ENCODE data around the gene STRBP. TPM values are rescaled to one million over a fixed set of nuclear protein-coding genes. Genes with fewer than 3 reads are reported as not detected.
"Not testable (repeated sequence)": the region's sequence is repeated elsewhere in the genome, so short reads cannot be mapped to it uniquely, and the experiment has no call there.

The STRBP gene
- total and polyA plus RNA-seq, 8 donors: 16.5 to 40.4 (median 36.8) TPM

DNA sequence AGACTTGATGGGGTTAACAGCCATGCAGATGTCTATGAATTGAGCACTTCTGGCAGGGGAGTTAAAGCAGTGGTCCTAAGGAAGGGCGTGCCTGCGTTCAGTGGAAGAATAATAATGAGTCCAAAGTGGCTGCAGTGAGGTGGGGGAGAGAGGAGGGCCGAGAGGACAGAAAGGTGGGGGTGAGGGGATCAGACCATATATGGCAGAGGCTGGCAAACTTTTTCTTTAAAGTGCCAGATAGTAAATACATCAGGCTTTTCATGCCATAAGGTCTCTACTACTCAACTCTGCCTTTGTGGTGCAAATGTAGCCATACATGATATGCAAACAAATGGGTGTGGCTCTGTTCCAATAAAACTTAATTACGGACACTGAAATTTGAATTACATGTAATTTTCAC is 77.1 kb downstream of the STRBP start:
- peaks cover 0 to 3% of the 10 kb centered on the region in 2 donors for H3K4me1 ChIP-seq
- H3K4me3 ChIP-seq: no peak overlapping the region
- intact Hi-C loops (cut with DNase I): no loop called here
- H3K9me3 ChIP-seq: no peaks in the 10 kb centered on the region
- ATAC-seq (no peak), DNase-seq (no peak)
- no peaks in the 10 kb centered on the region for H3K36me3 ChIP-seq
- TF ChIP-seq, protein P1, sequence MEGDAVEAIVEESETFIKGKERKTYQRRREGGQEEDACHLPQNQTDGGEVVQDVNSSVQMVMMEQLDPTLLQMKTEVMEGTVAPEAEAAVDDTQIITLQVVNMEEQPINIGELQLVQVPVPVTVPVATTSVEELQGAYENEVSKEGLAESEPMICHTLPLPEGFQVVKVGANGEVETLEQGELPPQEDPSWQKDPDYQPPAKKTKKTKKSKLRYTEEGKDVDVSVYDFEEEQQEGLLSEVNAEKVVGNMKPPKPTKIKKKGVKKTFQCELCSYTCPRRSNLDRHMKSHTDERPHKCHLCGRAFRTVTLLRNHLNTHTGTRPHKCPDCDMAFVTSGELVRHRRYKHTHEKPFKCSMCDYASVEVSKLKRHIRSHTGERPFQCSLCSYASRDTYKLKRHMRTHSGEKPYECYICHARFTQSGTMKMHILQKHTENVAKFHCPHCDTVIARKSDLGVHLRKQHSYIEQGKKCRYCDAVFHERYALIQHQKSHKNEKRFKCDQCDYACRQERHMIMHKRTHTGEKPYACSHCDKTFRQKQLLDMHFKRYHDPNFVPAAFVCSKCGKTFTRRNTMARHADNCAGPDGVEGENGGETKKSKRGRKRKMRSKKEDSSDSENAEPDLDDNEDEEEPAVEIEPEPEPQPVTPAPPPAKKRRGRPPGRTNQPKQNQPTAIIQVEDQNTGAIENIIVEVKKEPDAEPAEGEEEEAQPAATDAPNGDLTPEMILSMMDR (IDR thresholded peaks at IDR 0.05): no peak
- no peak overlapping the region for H3K27ac ChIP-seq
- no peaks in the 10 kb centered on the region for H3K27me3 ChIP-seq

DNA sequence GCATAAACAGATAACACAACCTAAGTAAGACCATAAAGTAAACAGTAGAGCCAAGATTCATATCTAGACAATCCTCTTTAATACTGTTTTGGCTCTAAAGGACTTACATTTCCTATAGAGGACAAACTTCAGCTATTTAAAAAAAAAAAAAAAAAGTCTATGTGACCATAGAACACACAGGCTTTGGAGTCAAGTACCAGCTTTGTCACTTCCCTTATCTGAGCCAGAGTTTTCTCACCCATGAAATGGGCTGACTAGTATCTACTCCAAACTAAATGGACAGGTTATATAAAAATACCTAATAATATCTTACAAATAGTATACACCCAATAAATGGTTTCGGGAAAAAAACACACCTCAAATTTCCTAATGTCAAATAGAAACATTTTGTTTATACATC is 81.3 kb downstream of the STRBP start:
- no peak for DNase-seq
- Histone ChIP-seq H3K4me3 (no peak overlapping the region), H3K27ac (no peak overlapping the region), H3K4me1 (peaks cover 0 to 3% of the 10 kb centered on the region in 2 donors), H3K36me3 (no peaks in the 10 kb centered on the region), H3K9me3 (no peaks in the 10 kb centered on the region), H3K27me3 (no peaks in the 10 kb centered on the region)
- TF ChIP-seq, protein P1 (IDR thresholded peaks at IDR 0.05): no peak
- intact Hi-C loops (cut with DNase I): no loop called here
- no peak for ATAC-seq

DNA sequence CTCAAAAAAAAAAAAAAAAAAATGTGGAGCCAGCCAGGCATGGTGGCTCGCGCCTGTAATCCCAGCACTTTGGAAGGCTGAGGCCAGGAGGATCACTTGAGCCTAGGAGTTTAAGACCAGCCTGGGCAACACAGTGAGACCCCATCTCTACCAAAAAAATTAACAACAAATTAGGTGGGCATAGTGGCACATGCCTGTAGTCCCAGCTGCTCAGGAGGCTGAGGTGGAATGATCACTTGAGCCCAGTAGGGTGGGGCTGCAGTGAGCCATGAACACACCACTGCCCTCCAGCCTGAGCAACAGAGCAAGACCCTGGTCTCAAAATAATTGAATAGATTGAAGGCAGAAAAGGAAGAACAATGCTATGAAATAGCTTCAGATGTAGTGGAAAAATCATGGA is 82.4 kb downstream of the STRBP start:
- H3K4me1 ChIP-seq; intact Hi-C loops (cut with DNase I); H3K9me3 ChIP-seq; ATAC-seq; H3K4me3 ChIP-seq; DNase-seq; H3K36me3 ChIP-seq; H3K27ac ChIP-seq; H3K27me3 ChIP-seq: not testable (repeated sequence)

DNA sequence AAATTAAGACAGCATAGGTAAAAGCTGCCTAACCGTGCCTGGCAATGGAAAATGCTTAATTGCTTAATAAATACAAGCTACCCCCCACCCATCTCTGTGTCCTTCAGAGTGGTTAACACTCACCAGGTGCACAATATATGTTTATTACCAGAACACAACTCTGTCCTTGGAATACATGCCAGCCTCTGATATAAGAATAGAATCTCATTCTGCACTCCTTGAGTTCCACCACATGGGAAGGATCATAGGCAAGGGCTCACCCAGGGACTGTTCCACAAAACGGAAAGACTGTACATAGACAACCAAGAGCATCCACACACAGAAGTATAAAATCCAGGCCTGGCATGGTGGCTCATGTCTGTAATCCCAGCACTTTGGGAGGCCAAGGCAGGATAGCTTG is 91.4 kb downstream of the STRBP start:
- intact Hi-C loops (cut with DNase I): no loop called here
- ATAC-seq (no peak), DNase-seq (no peak)
- H3K27me3 ChIP-seq: no peaks in the 10 kb centered on the region
- H3K27ac ChIP-seq: no peak overlapping the region
- H3K9me3 ChIP-seq: no peaks in the 10 kb centered on the region
- H3K4me1 ChIP-seq: no peaks in the 10 kb centered on the region
- TF ChIP-seq, protein P1 (IDR thresholded peaks at IDR 0.05): no peak
- H3K36me3 ChIP-seq: no peaks in the 10 kb centered on the region
- H3K4me3 ChIP-seq: no peak overlapping the region

DNA sequence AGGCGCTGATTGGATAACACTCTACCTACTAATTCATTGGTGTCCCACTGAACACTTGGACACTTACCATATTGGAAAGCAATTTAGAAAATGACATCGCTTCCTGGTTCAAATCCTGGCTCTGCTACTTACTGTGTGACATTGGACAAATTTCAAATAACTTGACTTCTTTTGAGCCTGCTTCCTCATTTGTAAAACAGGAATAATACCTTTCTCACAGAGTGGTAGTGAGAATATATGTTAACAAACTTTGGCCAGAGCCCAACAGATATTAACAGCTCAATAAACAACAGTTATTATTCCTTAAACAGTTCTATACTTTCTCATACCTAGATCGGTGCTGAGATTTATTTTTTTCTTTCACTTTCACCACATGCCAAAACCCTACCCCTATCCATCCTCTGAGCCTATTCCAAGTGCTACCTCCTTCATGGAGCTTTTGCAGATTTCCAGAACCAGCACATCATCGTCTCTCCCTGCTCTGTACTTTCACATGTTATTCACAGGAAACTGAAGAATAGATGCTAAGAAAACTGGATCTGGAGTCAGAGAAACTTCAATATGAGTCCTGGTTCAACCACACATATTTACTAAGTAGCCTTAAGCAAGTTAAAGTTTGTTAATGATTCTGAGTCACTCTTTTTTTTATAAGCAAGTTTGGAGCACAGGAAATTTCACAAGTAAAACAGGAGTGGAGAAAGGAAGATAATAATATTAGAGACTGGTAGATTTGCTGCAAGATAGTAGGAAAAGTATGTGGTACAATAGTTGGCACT is 92.3 kb downstream of the STRBP start:
- ATAC-seq (no peak), DNase-seq (no peak)
- H3K27me3 ChIP-seq: no peaks in the 10 kb centered on the region
- TF ChIP-seq, protein P1 (IDR thresholded peaks at IDR 0.05): no peak
- H3K4me1 ChIP-seq: no peaks in the 10 kb centered on the region
- H3K27ac ChIP-seq: no peak overlapping the region
- intact Hi-C loops (cut with DNase I): no loop called here
- H3K4me3 ChIP-seq: no peak overlapping the region
- H3K36me3 ChIP-seq: no peaks in the 10 kb centered on the region
- H3K9me3 ChIP-seq: no peaks in the 10 kb centered on the region
